Testis (tissue), 3 donors: ENCODE results near the gene SPIN1. TPM values are rescaled to one million over a fixed set of nuclear protein-coding genes. Genes with fewer than 3 reads are reported as not detected.

Source experiments
- DNase-seq: peaks from one replicate; pipeline ENCODE4 v3.0.0-alpha.2; 2019
- H3K27ac ChIP-seq, 2 donors: fragments of 200-600 bp; sonication (generic); one replicate each; pipeline ENCODE4 v1.5.1; 2019
- H3K27me3 ChIP-seq: fragments of 200-600 bp; sonication (generic); one replicate; pipeline ENCODE4 v1.5.1; 2019
- H3K36me3 ChIP-seq: fragments of 200-600 bp; sonication (generic); one replicate; pipeline ENCODE4 v1.5.1; 2017; ENCODE audit warnings: low read depth; ENCODE audit errors: missing control alignments
- H3K4me1 ChIP-seq: fragments of 200-600 bp; sonication (generic); one replicate; pipeline ENCODE4 v1.5.1; 2019
- H3K4me3 ChIP-seq, 2 donors: fragments of 200-600 bp; sonication (generic); one replicate each; pipeline ENCODE4 v1.5.1; 2017 to 2019
- H3K9me3 ChIP-seq: fragments of 200-600 bp; sonication (generic); one replicate; pipeline ENCODE4 v1.5.1; 2017
- CTCF ChIP-seq, 3 experiments: fragments of 450-650 bp in 2 of 3; fragments of 200-600 bp in 1 of 3; sonication (generic) in 1 of 3; IDR thresholded peaks; one replicate each; pipeline ENCODE4 v1.5.1; 2016 to 2019; ENCODE audit warnings: antibody characterized with exemption in 3 of 3, mild to moderate bottlenecking in 2 of 3, moderate library complexity in 1 of 3
- POLR2A ChIP-seq: fragments of 450-650 bp; IDR thresholded peaks from one replicate; pipeline ENCODE4 v1.6.1; 2017; ENCODE audit warnings: antibody characterized with exemption, mild to moderate bottlenecking, moderate library complexity
- WGBS, 2 donors: methylation state at CpG; one replicate each; pipeline ENCODE4 v1.1.5; 2018; 5-methylcytosine and 5-hydroxymethylcytosine counted together
- intact Hi-C: fragments of 100-400 bp; cut with DNase I; formaldehyde crosslinking; loops from one replicate; pipeline ENCODE4 v1.15.1; 2023; ENCODE audit warnings: low total_unique reads
- polyA plus RNA-seq: library from polyadenylated mRNA; stranded (reverse); fragments of 350-450 nt; fragmentation: Illumina TruSeq; extraction: RNeasy Lipid Tissue Mini Kit (QIAGEN cat#74804); gene quantifications from one replicate; pipeline ENCODE4 v1.2.3, GENCODE V29; 2014; ENCODE audit warnings: low read depth, low replicate concordance; ENCODE audit not compliant: insufficient read depth
- total RNA-seq, 2 donors: library from RNA; depleted of rRNA; stranded (reverse); fragments of >200 nt; gene quantifications; one replicate each; pipeline ENCODE4 v1.2.3, GENCODE V29; 2016

The SPIN1 gene
- total and polyA plus RNA-seq, 3 donors from 2014 or later = 93.7 to 139 (median 119) TPM

GRCh38 chr9:88460587-88461332, 72.5 kb downstream of the SPIN1 start:
- WGBS, 2 donors = 74 to 82% methylated on average over 3 of the region's 3 CpGs
- Histone ChIP-seq H3K4me1 (peaks cover 22% of the 10 kb centered on the region), H3K4me3 (no peak overlapping the region), H3K9me3 (no peaks in the 10 kb centered on the region), H3K27ac (peak overlapping the region in 1 of 2 donors; percentile 38), H3K27me3 (no peaks in the 10 kb centered on the region), H3K36me3 (no peaks in the 10 kb centered on the region)
- intact Hi-C loops = no loop called here
- TF ChIP-seq CTCF (IDR thresholded peaks at IDR 0.05) (no peak), POLR2A (no peak)
- DNase-seq = no peak

DNA sequence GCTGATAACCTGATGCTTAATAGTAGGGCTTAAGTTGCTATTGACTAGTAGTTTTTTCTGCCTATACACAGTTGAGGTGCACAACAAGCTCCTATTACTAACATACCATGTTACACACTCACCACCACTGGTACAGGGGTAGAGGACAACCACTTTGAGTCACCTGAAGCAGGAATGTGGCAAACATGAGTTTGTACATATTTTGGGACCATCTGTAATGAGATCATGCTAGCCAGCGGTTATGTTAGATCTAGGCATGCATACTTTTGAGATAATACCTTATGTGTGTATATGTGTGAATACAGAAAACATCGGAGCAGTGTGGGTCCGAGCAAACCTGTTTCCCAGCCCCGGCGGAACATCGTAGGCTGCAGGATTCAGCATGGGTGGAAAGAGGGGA, 73.9 kb downstream of the SPIN1 start:
- TF ChIP-seq CTCF (IDR thresholded peaks at IDR 0.05) = no peak
- TF ChIP-seq POLR2A = no peak
- Histone ChIP-seq H3K36me3 (no peaks in the 10 kb centered on the region), H3K4me3 (no peak overlapping the region), H3K9me3 (no peaks in the 10 kb centered on the region), H3K4me1 (peaks cover 22% of the 10 kb centered on the region), H3K27me3 (no peaks in the 10 kb centered on the region), H3K27ac (no peak overlapping the region)
- intact Hi-C loops = no loop called here
- no peak for DNase-seq
- WGBS, 2 donors = 92 to 96% methylated on average over 6 of the region's 6 CpGs

DNA sequence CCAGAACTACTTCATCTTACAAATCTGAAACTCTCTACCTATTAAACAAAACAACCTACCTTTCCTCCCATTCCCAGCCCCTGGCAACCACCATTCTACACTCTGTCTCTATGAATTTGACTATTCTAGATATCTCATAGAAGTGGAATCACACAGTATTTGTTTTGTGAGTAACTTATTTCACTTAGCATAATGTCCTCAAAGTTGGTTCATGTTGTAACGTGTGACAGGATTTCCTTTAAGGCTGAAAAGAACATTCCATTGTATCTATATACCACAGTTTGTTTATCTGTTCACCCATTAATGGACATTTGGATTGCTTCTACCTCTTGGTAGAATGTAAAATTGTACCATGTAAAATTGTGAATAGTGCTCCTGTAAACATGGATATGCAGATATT, 76.6 kb downstream of the SPIN1 start:
- DNase-seq = no peak
- no peak for TF ChIP-seq CTCF (IDR thresholded peaks at IDR 0.05)
- TF ChIP-seq POLR2A = no peak
- intact Hi-C loops = no loop called here
- H3K4me3 ChIP-seq = no peak overlapping the region
- H3K27ac ChIP-seq = no peak overlapping the region
- H3K9me3 ChIP-seq = no peaks in the 10 kb centered on the region
- WGBS, 2 donors = 83 to 85% methylated on average over 1 of the region's 1 CpG
- no peaks in the 10 kb centered on the region for H3K27me3 ChIP-seq
- no peaks in the 10 kb centered on the region for H3K4me1 ChIP-seq
- no peaks in the 10 kb centered on the region for H3K36me3 ChIP-seq

DNA sequence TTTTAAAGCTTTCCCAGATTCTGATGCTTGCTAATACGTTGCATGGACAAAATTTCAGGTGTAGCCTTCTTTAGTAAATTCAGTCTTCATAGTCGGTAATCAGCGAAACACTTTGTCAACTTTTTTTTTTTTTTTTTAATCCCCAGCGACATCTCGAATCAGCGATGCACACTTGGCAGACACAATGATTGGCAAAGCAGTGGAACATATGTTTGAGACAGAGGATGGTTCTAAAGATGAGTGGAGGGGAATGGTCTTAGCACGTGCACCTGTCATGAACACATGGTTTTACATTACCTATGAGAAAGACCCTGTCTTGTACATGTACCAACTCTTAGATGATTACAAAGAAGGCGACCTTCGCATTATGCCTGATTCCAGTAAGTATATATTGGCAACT, 80.0 kb downstream of the SPIN1 start:
- WGBS, 2 donors = 93 to 94% methylated on average over 9 of the region's 9 CpGs
- intact Hi-C loops = no loop called here

More for the DNA sequence above, 80.0 kb downstream of the SPIN1 start:
- H3K27me3 ChIP-seq = no peaks in the 10 kb centered on the region
- H3K9me3 ChIP-seq = no peaks in the 10 kb centered on the region
- TF ChIP-seq CTCF (IDR thresholded peaks at IDR 0.05) (no peak), POLR2A (no peak)
- DNase-seq = no peak
- no peaks in the 10 kb centered on the region for H3K4me1 ChIP-seq
- no peak overlapping the region for H3K4me3 ChIP-seq
- H3K27ac ChIP-seq = no peak overlapping the region
- no peaks in the 10 kb centered on the region for H3K36me3 ChIP-seq
